OCI-LY3 (cell line): ENCODE measurements around the gene SCAND1.
"Not testable (repeated sequence)": the region's sequence is repeated elsewhere in the genome, so short reads cannot be mapped to it uniquely, and the experiment has no call there.

ENCODE experiments used
- EZH2phosphoT487 ChIP-seq: fragments of 200-600 bp; shearing (Covaris generic); IDR thresholded peaks from 2 replicates; pipeline ENCODE4 v1.6.1; 2018; ENCODE audit warnings: antibody characterized with exemption, mixed run types, low read depth
- TF ChIP-seq, protein P1 (sequence below): fragments of 200-600, 300-600 bp; sonication (generic); IDR thresholded peaks from 2 replicates; pipeline ENCODE4 v1.5.1; 2014; ENCODE audit warnings: antibody characterized with exemption, low read length, low read depth

DNA sequence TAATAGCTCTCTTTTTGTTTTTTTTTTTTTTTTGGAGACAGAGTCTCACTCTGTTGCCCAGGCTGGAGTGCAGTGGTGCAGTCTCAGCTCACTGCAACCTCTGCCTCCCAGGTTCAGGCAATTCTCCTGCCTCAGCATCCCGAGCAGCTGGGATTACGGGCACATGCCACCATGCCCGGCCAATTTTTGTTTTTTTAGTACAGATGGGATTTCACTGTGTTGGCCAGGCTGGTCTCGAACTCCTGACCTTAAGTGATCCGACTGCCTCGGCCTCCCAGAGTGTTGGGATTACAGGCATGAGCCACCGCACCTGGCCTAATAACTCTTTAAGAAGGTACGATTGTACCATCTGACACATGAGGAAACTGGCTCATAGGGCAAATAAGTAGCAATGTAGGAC is 42.2 kb upstream of the SCAND1 start:
- TF ChIP-seq, protein P1, sequence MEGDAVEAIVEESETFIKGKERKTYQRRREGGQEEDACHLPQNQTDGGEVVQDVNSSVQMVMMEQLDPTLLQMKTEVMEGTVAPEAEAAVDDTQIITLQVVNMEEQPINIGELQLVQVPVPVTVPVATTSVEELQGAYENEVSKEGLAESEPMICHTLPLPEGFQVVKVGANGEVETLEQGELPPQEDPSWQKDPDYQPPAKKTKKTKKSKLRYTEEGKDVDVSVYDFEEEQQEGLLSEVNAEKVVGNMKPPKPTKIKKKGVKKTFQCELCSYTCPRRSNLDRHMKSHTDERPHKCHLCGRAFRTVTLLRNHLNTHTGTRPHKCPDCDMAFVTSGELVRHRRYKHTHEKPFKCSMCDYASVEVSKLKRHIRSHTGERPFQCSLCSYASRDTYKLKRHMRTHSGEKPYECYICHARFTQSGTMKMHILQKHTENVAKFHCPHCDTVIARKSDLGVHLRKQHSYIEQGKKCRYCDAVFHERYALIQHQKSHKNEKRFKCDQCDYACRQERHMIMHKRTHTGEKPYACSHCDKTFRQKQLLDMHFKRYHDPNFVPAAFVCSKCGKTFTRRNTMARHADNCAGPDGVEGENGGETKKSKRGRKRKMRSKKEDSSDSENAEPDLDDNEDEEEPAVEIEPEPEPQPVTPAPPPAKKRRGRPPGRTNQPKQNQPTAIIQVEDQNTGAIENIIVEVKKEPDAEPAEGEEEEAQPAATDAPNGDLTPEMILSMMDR, result not testable (repeated sequence)
- TF ChIP-seq EZH2phosphoT487, result not testable (repeated sequence)
